Naive thymus-derived CD4-positive, alpha-beta T cell (primary cell): Measurements from ENCODE around the gene ACSL3. TPM values are rescaled to one million over a fixed set of nuclear protein-coding genes. Genes with fewer than 3 reads are reported as not detected.

ENCODE experiments used
- ATAC-seq: fragments of 150-1000 bp; cut with Tn5 transposase; 2 replicates; pipeline ENCODE4 v1.10.0; 2021; ENCODE audit warnings: mild to moderate bottlenecking, moderate library complexity
- CTCF ChIA-PET: fragments of 350-600 bp; sonication (Branson Sonifier 250); formaldehyde crosslinking; loops from one replicate; lab custom pipeline; 2021; ENCODE audit warnings: antibody characterized with exemption; lab: Charles Lee
- POLR2A ChIA-PET: fragments of 350-600 bp; sonication (Branson Sonifier 250); formaldehyde crosslinking; loops from one replicate; lab custom pipeline; 2021; ENCODE audit warnings: antibody characterized with exemption, inconsistent platforms; lab: Charles Lee
- DNase-seq, 9 donors: peaks; one replicate each; pipeline versions ENCODE4 v3.0.0 to v3.0.0-alpha.2; 2020 to 2022; ENCODE audit warnings: mixed read lengths in 1 of 9
- H3K27ac ChIP-seq: one replicate; pipeline ENCODE4 v1.7.0; 2013; ENCODE audit warnings: mild to moderate bottlenecking, low read depth, low read length, moderate library complexity
- H3K27me3 ChIP-seq, 2 donors: one replicate each; pipeline ENCODE4 v1.7.0; 2013; ENCODE audit warnings: low read length in 2 of 2, mild to moderate bottlenecking in 2 of 2, moderate library complexity in 2 of 2; ENCODE audit not compliant: control insufficient read depth in 2 of 2, insufficient read depth in 2 of 2
- H3K36me3 ChIP-seq, 3 experiments: 1 replicate in 2 of 3; 2 replicates in 1 of 3; pipeline ENCODE4 v1.7.0; 2013; ENCODE audit warnings: low read length in 3 of 3, mild to moderate bottlenecking in 3 of 3, moderate library complexity in 1 of 3; ENCODE audit not compliant: insufficient read depth in 3 of 3, control insufficient read depth in 2 of 3
- H3K4me1 ChIP-seq, 2 donors: one replicate each; pipeline ENCODE4 v1.7.0; 2013; ENCODE audit warnings: low read length in 2 of 2, mild to moderate bottlenecking in 2 of 2, moderate library complexity in 1 of 2; ENCODE audit not compliant: control insufficient read depth in 2 of 2, insufficient read depth in 2 of 2
- H3K4me3 ChIP-seq: 2 replicates; pipeline ENCODE4 v1.7.0; 2013; ENCODE audit warnings: mild to moderate bottlenecking, low read length
- H3K9me3 ChIP-seq, 3 experiments: 1 replicate in 2 of 3; 2 replicates in 1 of 3; pipeline ENCODE4 v1.7.0; 2013; ENCODE audit warnings: low read length in 3 of 3; ENCODE audit not compliant: control insufficient read depth in 2 of 3
- H3K27ac Mint-ChIP-seq, 9 donors: one replicate each; pipeline ENCODE4 v1.8.0; 2020 to 2022; ENCODE audit warnings: mixed read lengths in 9 of 9, mild to moderate bottlenecking in 8 of 9, moderate library complexity in 5 of 9, inconsistent platforms in 2 of 9
- H3K27me3 Mint-ChIP-seq, 5 donors: one replicate each; pipeline ENCODE4 v1.8.0; 2021 to 2022; ENCODE audit warnings: mixed read lengths in 5 of 5, mild to moderate bottlenecking in 1 of 5
- H3K36me3 Mint-ChIP-seq, 5 donors: one replicate each; pipeline ENCODE4 v1.8.0; 2020 to 2022; ENCODE audit warnings: mixed read lengths in 5 of 5, mild to moderate bottlenecking in 3 of 5, inconsistent platforms in 1 of 5
- H3K4me1 Mint-ChIP-seq, 7 donors: one replicate each; pipeline ENCODE4 v1.8.0; 2020 to 2022; ENCODE audit warnings: mixed read lengths in 7 of 7, mild to moderate bottlenecking in 3 of 7, inconsistent platforms in 1 of 7
- H3K4me3 Mint-ChIP-seq, 10 donors: one replicate each; pipeline ENCODE4 v1.8.0; 2020 to 2022; ENCODE audit warnings: mild to moderate bottlenecking in 10 of 10, mixed read lengths in 10 of 10, moderate library complexity in 6 of 10, inconsistent platforms in 2 of 10
- H3K9me3 Mint-ChIP-seq, 11 donors: one replicate each; pipeline ENCODE4 v1.8.0; 2020 to 2022; ENCODE audit warnings: mixed read lengths in 11 of 11, mild to moderate bottlenecking in 4 of 11, inconsistent platforms in 1 of 11, moderate library complexity in 1 of 11
- intact Hi-C, 2 donors: fragments of 100-400 bp; cut with micrococcal nuclease; formaldehyde crosslinking; loops; one replicate each; pipeline ENCODE4 v1.15.1; 2023
- polyA plus RNA-seq, 2 donors: library from polyadenylated mRNA; unstranded; fragments of 300-500 nt; fragmentation: Illumina TruSeq; gene quantifications; one replicate each; pipeline ENCODE4 v1.2.3, GENCODE V29; 2021
- total RNA-seq, 6 experiments: library from RNA in 5 of 6; stranded (reverse) in 5 of 6; gene quantifications; 1 replicate in 5 of 6; 2 replicates in 1 of 6; pipeline ENCODE4 v1.2.3 and lab custom pipeline; 2021 to 2026

The ACSL3 gene
- total and polyA plus RNA-seq, 7 experiments from 2014 or later: 21.7 to 69.6 (median 40.5) TPM

DNA sequence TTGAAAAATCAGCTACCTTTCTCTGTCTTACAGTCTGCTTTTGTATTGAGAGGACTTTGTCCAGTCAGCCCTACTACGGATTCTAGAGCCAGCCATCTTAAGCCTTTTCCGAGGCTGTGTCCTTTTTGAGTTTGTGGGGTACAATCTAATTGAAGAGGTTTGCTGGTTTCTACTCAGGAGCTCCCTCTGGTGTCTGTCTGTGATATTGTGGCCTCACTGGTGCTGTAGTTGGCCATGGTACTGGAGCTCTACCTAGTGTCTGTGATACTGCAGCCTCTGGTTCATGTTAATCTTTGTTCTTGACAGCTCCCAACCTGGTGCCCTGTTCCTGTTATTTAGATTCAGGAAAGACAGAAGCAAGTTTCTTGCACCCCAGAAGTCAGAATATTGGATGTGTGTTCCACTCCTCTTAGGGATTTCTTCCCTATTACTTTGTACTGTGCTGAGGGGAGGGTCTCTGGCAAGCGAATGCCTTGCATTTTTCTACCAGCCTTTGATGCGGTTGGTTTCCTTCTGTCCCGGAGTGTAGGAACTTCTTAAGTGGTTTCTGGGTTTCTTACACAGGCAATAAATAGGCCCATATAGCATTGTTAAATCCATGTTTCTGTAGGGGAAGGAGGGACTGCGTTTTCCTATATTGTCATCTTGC lies 78.5 kb downstream of the ACSL3 start:
- Mint-ChIP-seq H3K4me1 (peaks cover 0 to 6% (median 0%) of the 10 kb centered on the region in 7 donors), H3K4me3 (no peak overlapping the region), H3K27me3 (no peaks in the 10 kb centered on the region), H3K36me3 (peaks cover 14 to 63% (median 46%) of the 10 kb centered on the region in 5 donors), H3K9me3 (peaks cover 0 to 43% (median 18%) of the 10 kb centered on the region in 11 donors), H3K27ac (no peak overlapping the region)
- CTCF ChIA-PET: interaction anchor here (1.1 kb wide), 2 partner anchors 16 to 233 kb away, joined by 3 read pairs; no protein-coding TSS in a partner anchor
- peaks cover 2 to 30% (median 5%) of the 10 kb centered on the region in 3 experiments for H3K36me3 ChIP-seq
- intact Hi-C loops: loop anchor here (1.0 to 5.0 kb wide), 7 partner anchors 24 to 622 kb away; partner anchors contain the start of gene ACSL3 (in 1 of the 2)
- peak; percentile 8 to 58 (median 33) for DNase-seq
- H3K27me3 ChIP-seq: no peaks in the 10 kb centered on the region
- H3K27ac ChIP-seq: no peak overlapping the region
- peaks cover 0 to 5% (median 5%) of the 10 kb centered on the region in 3 experiments for H3K9me3 ChIP-seq
- no peak overlapping the region for H3K4me3 ChIP-seq
- no peaks in the 10 kb centered on the region for H3K4me1 ChIP-seq
- POLR2A ChIA-PET: interaction anchor here (0.5 kb wide), 1 partner anchor 9 kb away, joined by 3 read pairs; no protein-coding TSS in a partner anchor
- ATAC-seq: peak; percentile 89

DNA sequence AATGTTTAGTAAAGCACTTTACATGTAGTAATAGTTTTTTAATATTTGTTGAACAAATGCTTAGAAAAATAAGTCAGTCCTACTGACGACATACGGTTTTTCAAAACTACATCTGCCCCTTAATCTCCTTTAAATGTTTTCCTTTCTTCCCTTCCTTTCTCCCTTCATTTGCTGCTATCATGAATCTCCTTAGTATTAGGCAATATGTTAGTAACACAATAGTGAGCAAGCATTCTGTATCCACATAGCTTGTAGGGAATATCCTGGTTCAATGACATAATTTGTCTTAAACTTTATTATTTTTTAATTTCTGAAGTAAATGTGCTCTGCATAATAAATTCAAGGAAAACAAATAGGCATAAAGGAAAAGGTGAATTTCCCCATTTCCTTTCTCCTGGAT lies 79.1 kb downstream of the ACSL3 start:
- intact Hi-C loops: loop anchor here (1.0 to 5.0 kb wide), 7 partner anchors 25 to 623 kb away; partner anchors contain the start of gene ACSL3 (in 1 of the 2)
- Mint-ChIP-seq H3K4me1 (peaks cover 0 to 6% (median 0%) of the 10 kb centered on the region in 7 donors), H3K27me3 (no peaks in the 10 kb centered on the region), H3K9me3 (peaks cover 0 to 37% (median 18%) of the 10 kb centered on the region in 11 donors), H3K36me3 (peaks cover 10 to 57% (median 40%) of the 10 kb centered on the region in 5 donors), H3K4me3 (no peak overlapping the region), H3K27ac (no peak overlapping the region)
- H3K27ac ChIP-seq: no peak overlapping the region
- no peak overlapping the region for H3K4me3 ChIP-seq
- no peaks in the 10 kb centered on the region for H3K4me1 ChIP-seq
- peaks cover 0 to 24% (median 0%) of the 10 kb centered on the region in 3 experiments for H3K36me3 ChIP-seq
- CTCF ChIA-PET: interaction anchor here (0.6 to 1.1 kb wide), 3 partner anchors 16 to 458 kb away, joined by 3 to 4 read pairs (median 3); no protein-coding TSS in a partner anchor
- H3K9me3 ChIP-seq: peaks cover 0 to 5% (median 5%) of the 10 kb centered on the region in 3 experiments
- ATAC-seq: no peak
- H3K27me3 ChIP-seq: no peaks in the 10 kb centered on the region
- POLR2A ChIA-PET: interaction anchor here (0.6 kb wide), 1 partner anchor 1038 kb away, joined by 3 read pairs; no protein-coding TSS in a partner anchor
- no peak for DNase-seq

DNA sequence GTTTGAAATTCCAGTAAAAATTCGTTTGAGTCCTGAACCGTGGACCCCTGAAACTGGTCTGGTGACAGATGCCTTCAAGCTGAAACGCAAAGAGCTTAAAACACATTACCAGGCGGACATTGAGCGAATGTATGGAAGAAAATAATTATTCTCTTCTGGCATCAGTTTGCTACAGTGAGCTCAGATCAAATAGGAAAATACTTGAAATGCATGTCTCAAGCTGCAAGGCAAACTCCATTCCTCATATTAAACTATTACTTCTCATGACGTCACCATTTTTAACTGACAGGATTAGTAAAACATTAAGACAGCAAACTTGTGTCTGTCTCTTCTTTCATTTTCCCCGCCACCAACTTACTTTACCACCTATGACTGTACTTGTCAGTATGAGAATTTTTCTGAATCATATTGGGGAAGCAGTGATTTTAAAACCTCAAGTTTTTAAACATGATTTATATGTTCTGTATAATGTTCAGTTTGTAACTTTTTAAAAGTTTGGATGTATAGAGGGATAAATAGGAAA lies 80.7 kb downstream of the ACSL3 start:
- ChIA-PET POLR2A (no interaction called here), CTCF (no interaction called here)
- Histone ChIP-seq H3K27ac (no peak overlapping the region), H3K4me3 (no peak overlapping the region), H3K4me1 (no peaks in the 10 kb centered on the region), H3K27me3 (no peaks in the 10 kb centered on the region), H3K36me3 (peaks cover 0 to 12% (median 0%) of the 10 kb centered on the region in 3 experiments), H3K9me3 (peaks cover 0 to 5% (median 5%) of the 10 kb centered on the region in 3 experiments)
- H3K4me1 Mint-ChIP-seq: peaks cover 0 to 6% (median 0%) of the 10 kb centered on the region in 7 donors
- peaks cover 0 to 27% (median 17%) of the 10 kb centered on the region in 11 donors for H3K9me3 Mint-ChIP-seq
- no peak overlapping the region for H3K4me3 Mint-ChIP-seq
- peaks cover 0 to 2% (median 0%) of the 10 kb centered on the region in 5 donors for H3K27me3 Mint-ChIP-seq
- DNase-seq: no peak
- intact Hi-C loops: no loop called here
- H3K27ac Mint-ChIP-seq: no peak overlapping the region
- ATAC-seq: no peak
- H3K36me3 Mint-ChIP-seq: peaks cover 9 to 43% (median 27%) of the 10 kb centered on the region in 5 donors

DNA sequence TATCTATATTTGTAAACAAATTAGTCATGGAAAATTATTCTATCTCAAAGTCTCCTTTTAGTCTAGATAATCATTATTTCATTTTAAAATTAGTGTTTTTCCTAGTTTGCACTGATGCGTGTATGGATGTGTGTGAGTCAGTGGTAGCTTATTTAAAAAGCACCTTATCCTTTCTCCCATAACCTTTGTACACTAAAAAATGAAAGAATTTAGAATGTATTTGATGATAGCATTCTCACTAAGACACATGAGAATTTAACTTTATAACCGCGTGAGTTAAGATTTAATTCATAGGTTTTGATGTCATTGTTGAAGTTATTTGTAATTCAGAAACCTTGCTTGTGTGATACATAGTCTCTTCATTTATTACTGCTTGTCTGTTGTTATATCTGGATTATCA lies 81.7 kb downstream of the ACSL3 start:
- CTCF ChIA-PET: interaction anchor here (0.5 kb wide), 1 partner anchor 303 kb away, joined by 3 read pairs; no protein-coding TSS in a partner anchor
- Histone ChIP-seq H3K36me3 (peaks cover 0 to 12% (median 0%) of the 10 kb centered on the region in 3 experiments), H3K4me1 (no peaks in the 10 kb centered on the region), H3K27me3 (no peaks in the 10 kb centered on the region), H3K4me3 (no peak overlapping the region), H3K9me3 (peaks cover 0 to 5% (median 3%) of the 10 kb centered on the region in 3 experiments), H3K27ac (no peak overlapping the region)
- H3K36me3 Mint-ChIP-seq: peaks cover 2 to 33% (median 17%) of the 10 kb centered on the region in 5 donors
- peaks cover 0 to 6% (median 0%) of the 10 kb centered on the region in 7 donors for H3K4me1 Mint-ChIP-seq
- DNase-seq (no peak), ATAC-seq (no peak)
- H3K4me3 Mint-ChIP-seq: no peak overlapping the region
- H3K27me3 Mint-ChIP-seq: peaks cover 0 to 2% (median 0%) of the 10 kb centered on the region in 5 donors
- POLR2A ChIA-PET: no interaction called here
- no peak overlapping the region for H3K27ac Mint-ChIP-seq
- intact Hi-C loops: no loop called here
- H3K9me3 Mint-ChIP-seq: peaks cover 0 to 18% (median 8%) of the 10 kb centered on the region in 11 donors

DNA sequence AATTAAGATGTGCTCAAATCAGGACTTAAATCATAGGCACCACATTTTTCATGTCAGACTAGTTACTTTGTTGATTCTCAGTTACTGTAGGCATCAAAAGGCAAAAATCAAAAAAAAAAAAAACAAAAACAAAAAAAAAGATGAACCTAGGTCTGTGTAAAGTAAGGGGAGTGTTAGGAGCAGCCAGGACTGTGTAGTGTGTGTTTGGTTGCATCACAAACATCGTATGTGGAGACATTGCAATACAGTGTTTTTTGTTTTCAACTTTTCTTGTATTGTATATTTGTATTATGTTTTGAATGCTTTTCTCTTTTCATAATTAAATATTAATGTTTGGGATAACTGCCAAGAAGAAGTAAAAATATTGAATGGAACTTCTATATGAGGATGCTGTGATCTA lies 82.1 kb downstream of the ACSL3 start:
- H3K36me3 Mint-ChIP-seq: peaks cover 0 to 29% (median 13%) of the 10 kb centered on the region in 5 donors
- CTCF ChIA-PET: no interaction called here
- ATAC-seq: no peak

DNA sequence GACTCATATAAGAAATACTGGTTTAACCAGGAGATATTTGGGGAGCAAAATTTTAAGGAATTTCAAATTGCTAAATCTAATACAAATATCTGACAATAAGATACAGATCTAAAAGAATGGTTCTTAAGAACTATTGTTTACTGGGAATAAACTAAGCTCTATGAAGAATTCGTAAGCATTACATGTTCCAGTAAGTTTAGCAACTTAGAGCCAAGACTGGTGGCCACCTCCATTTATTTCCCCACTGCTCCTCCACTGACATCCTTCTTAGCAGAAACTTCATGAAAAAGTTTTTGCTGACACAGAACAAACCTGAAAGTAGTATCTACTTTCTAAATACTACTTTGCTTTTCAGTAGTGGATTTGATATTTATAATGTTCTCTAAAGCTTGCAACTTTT lies 83.0 kb downstream of the ACSL3 start:
- H3K4me3 Mint-ChIP-seq: no peak overlapping the region
- Histone ChIP-seq H3K4me3 (no peak overlapping the region), H3K27ac (no peak overlapping the region), H3K36me3 (peaks cover 0 to 12% (median 0%) of the 10 kb centered on the region in 3 experiments), H3K4me1 (no peaks in the 10 kb centered on the region), H3K9me3 (no peaks in the 10 kb centered on the region), H3K27me3 (no peaks in the 10 kb centered on the region)
- CTCF ChIA-PET: no interaction called here
- peaks cover 0 to 2% (median 0%) of the 10 kb centered on the region in 5 donors for H3K27me3 Mint-ChIP-seq
- H3K27ac Mint-ChIP-seq: no peak overlapping the region
- peaks cover 0 to 21% (median 12%) of the 10 kb centered on the region in 5 donors for H3K36me3 Mint-ChIP-seq
- intact Hi-C loops: no loop called here
- DNase-seq (no peak), ATAC-seq (no peak)
- POLR2A ChIA-PET: no interaction called here
- H3K4me1 Mint-ChIP-seq: peaks cover 0 to 6% (median 0%) of the 10 kb centered on the region in 7 donors
- H3K9me3 Mint-ChIP-seq: peaks cover 0 to 8% (median 4%) of the 10 kb centered on the region in 11 donors

More for the DNA sequence above, 82.1 kb downstream of the ACSL3 start:
- Mint-ChIP-seq H3K27me3 (peaks cover 0 to 2% (median 0%) of the 10 kb centered on the region in 5 donors), H3K27ac (peak overlapping the region in 1 of 9 donors; percentile 6), H3K4me3 (no peak overlapping the region), H3K9me3 (peaks cover 0 to 14% (median 5%) of the 10 kb centered on the region in 11 donors), H3K4me1 (peaks cover 0 to 6% (median 0%) of the 10 kb centered on the region in 7 donors)
- intact Hi-C loops: no loop called here
- Histone ChIP-seq H3K4me1 (no peaks in the 10 kb centered on the region), H3K27me3 (no peaks in the 10 kb centered on the region), H3K36me3 (peaks cover 0 to 12% (median 0%) of the 10 kb centered on the region in 3 experiments), H3K9me3 (peaks cover 0 to 5% (median 0%) of the 10 kb centered on the region in 3 experiments), H3K4me3 (no peak overlapping the region), H3K27ac (no peak overlapping the region)
- POLR2A ChIA-PET: no interaction called here
- DNase-seq: no peak
